Measurements from ENCODE around the gene ADGRE1. TPM values are rescaled to one million over a fixed set of nuclear protein-coding genes. Genes with fewer than 3 reads are reported as not detected.

Gene ADGRE1
- total and polyA plus RNA-seq, 2 of the 8 experiments (the other 6 are each of a cell fraction or from before 2014, with no cell fraction given), result not detected

DNA sequence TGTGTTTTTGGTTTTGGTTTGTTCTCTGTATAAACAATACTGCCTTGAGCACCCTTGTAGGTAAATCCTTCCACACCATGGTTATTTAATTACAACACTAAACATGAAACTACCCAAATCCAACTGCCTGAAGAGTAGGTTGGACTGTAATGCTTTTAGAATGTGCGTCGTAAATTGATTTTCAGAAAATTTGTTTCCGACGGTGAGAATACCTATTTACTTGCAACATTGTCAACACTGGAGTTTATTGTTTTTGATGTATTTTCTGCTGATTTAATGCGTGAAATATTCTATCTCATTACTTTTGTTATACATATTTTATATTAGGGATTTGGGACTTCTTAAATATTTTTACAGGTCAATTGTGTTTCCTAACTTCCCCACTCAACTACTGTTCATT, 48.2 kb downstream of the ADGRE1 start (continued):
- no peak for TF ChIP-seq EP300 (IDR thresholded peaks at IDR 0.05; ENCODE audit: borderline replicate concordance in 1 of 2, low read depth in 2 of 2, low read length in 2 of 2)

All from H1 (cell line).